WERI-Rb-1 (cell line): ENCODE measurements around the gene SPEM3.

Experiments
- DNase-seq: peaks from one replicate; pipeline ENCODE4 v3.0.0-alpha.2; 2020
- H3K27ac ChIP-seq: fragments of 250-450 bp; sonication (Bioruptor Pico); 2 replicates; pipeline ENCODE4 v1.5.1; 2020; ENCODE audit warnings: mild to moderate bottlenecking, moderate library complexity
- H3K27me3 ChIP-seq: fragments of 250-450 bp; sonication (Bioruptor Pico); 2 replicates; pipeline ENCODE4 v1.5.1; 2021; ENCODE audit warnings: mild to moderate bottlenecking, low read depth, moderate library complexity; ENCODE audit not compliant: insufficient read depth, severe bottlenecking
- H3K36me3 ChIP-seq: fragments of 250-450 bp; sonication (Bioruptor Pico); 2 replicates; pipeline ENCODE4 v1.5.1; 2020; ENCODE audit warnings: mild to moderate bottlenecking, moderate library complexity
- H3K4me3 ChIP-seq: 2 replicates; pipeline ENCODE4 v1.5.1; 2011; ENCODE audit warnings: low read depth, mild to moderate bottlenecking, control low read depth, low read length
- H3K9me3 ChIP-seq: fragments of 250-450 bp; sonication (Bioruptor Pico); 2 replicates; pipeline ENCODE4 v1.5.1; 2021; ENCODE audit warnings: mild to moderate bottlenecking, moderate library complexity; ENCODE audit not compliant: severe bottlenecking
- CTCF ChIP-seq: IDR thresholded peaks from 2 replicates; pipeline ENCODE4 v1.5.1; 2011; ENCODE audit warnings: low read depth, mild to moderate bottlenecking, control low read depth, inconsistent platforms, low read length

Gene SPEM3

GRCh38 chr17:7415784-7416183 is 12.9 kb upstream of the SPEM3 start:
- H3K36me3 ChIP-seq, result peaks cover 9% of the 10 kb centered on the region
- DNase-seq, result no peak
- H3K27ac ChIP-seq, result no peak overlapping the region
- TF ChIP-seq CTCF, result no peak
- H3K27me3 ChIP-seq, result no peaks in the 10 kb centered on the region
- H3K9me3 ChIP-seq, result no peaks in the 10 kb centered on the region
- no peak overlapping the region for H3K4me3 ChIP-seq

GRCh38 chr17:7416323-7416722 is 12.3 kb upstream of the SPEM3 start:
- H3K27me3 ChIP-seq, result no peaks in the 10 kb centered on the region
- no peak for TF ChIP-seq CTCF
- no peak overlapping the region for H3K27ac ChIP-seq
- no peak for DNase-seq
- no peak overlapping the region for H3K4me3 ChIP-seq
- peaks cover 9% of the 10 kb centered on the region for H3K36me3 ChIP-seq
- no peaks in the 10 kb centered on the region for H3K9me3 ChIP-seq

- Histone ChIP-seq H3K4me3 (no peak overlapping the region), H3K27me3 (no peaks in the 10 kb centered on the region), H3K36me3 (peaks cover 9% of the 10 kb centered on the region), H3K9me3 (no peaks in the 10 kb centered on the region), H3K27ac (no peak overlapping the region)
- no peak for DNase-seq
- TF ChIP-seq CTCF, result no peak
Observed at GRCh38 chr17:7417056-7417655, 11.5 kb upstream of the SPEM3 start.

GRCh38 chr17:7418472-7419152 is 10.0 kb upstream of the SPEM3 start:
- no peaks in the 10 kb centered on the region for H3K9me3 ChIP-seq
- no peak overlapping the region for H3K4me3 ChIP-seq
- no peak overlapping the region for H3K27ac ChIP-seq
- no peak for DNase-seq
- TF ChIP-seq CTCF, result no peak
- H3K36me3 ChIP-seq, result peaks cover 9% of the 10 kb centered on the region
- no peaks in the 10 kb centered on the region for H3K27me3 ChIP-seq

- no peak for DNase-seq
- H3K36me3 ChIP-seq, result peaks cover 9% of the 10 kb centered on the region
- H3K27me3 ChIP-seq, result no peaks in the 10 kb centered on the region
- no peak for TF ChIP-seq CTCF
- H3K27ac ChIP-seq, result no peak within 1 kb of the TSS
- no peaks in the 10 kb centered on the region for H3K9me3 ChIP-seq
- H3K4me3 ChIP-seq, result no peak within 1 kb of the TSS
Observed at GRCh38 chr17:7419819-7420610, 8.6 kb upstream of the SPEM3 start, which contains the start of gene SPEM1. Gene SPEM1, plus strand, starts transcription at chr17:7420324. Its CDS starts 61 bp downstream, at chr17:7420385.
